Stimulated activated CD8-positive, alpha-beta memory T cell treated with anti-CD3 and anti-CD28 coated beads, Interleukin-12 subunit alpha, Interleukin-12 subunit beta, amount 100 ng/mL, for 1 hour (primary cell): ENCODE results near the gene PEAK1.
A peak's percentile ranks its signal among the peaks of the same experiment; 100 is the strongest.
"Not testable (repeated sequence)": the region's sequence is repeated elsewhere in the genome, so short reads cannot be mapped to it uniquely, and the experiment has no call there.

Experiments
- DNase-seq: peaks from one replicate; pipeline ENCODE4 v3.0.0-alpha.2; 2020; ENCODE audit warnings: low read depth

PEAK1 gene

DNA sequence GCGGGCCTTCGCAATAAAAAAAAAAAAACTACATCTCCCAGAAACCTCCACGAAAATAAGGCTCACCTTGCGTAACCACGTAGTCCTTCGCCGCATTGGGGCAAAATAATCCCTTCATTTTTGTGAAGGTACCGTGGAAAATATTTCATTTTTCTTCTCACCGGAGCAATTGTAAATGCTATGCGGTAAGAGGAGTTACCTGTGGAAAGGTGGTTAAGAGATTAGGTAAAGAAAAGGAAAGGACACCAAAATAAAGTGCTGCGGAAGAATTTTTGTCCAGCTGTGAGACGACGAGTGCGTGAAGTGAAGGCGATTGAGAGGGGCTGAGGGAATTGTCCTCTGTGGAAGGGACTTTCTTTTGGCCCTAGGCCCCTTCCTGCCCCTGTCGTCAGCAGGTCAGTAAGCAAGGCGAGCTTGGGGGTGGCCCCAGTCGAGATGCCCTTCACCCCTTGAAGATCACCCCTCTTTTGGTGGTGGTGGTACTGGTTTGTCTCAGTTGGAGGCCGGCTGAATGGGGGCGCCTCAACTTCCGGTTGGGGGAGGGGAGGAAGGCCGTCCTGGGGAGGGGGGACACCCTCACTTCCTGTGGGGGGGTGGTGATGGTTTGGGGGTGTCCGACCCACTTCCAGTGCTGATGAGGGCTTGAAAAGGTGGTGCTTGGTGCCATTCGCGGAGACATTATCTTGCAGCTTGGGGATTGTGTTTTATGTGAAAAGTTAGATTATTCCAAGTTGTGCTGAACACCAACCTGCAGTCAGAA lies 886 bp upstream of the PEAK1 start, which contains the start of gene HMG20A:
HMG20A (plus strand) TSS at position 279 of the 760 bp plus-strand sequence. CDS start 37,520 bp downstream, outside the sequence.
- peak; percentile 15 for DNase-seq

DNA sequence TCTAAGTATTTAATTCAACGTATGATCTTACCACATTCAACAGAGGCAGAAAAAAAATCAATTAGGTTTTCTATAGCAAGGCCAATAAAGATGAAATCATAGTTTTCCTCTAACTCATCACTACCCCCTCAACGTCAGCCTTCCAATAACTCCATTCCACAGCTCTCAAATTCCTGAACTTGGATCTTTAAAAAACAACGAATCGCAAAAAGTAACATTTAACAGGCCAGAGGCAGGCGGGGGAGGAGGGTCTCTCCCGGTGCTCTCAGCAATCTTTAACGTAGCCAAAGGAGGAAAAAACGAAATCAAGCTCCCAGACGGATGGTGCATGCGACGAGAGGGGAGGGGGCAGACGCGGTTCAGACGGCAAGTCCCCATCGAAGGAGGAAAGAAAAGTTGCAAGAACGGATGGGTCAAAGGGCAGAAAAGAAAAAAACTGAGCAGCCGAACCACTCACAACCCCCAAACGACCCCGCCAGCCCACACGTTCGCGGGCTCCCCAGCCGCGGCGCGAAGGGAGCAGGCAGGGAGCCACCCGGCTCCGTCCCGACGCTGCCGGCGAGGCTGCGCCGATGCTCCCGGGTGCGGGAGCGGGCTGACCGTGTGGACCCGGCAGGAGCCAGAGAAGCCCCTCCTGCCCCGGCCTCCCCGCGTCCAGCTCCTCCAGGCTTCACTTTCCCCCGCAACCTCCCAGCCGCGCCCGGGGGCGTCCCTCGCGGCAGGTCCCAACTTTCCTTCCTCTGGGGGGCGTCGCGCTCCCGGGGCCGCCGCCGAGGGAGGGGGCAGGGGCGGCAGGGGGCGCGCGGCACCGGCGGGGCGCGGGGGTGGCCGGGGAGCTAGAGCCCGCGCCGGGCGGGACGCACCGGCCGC lies 703 bp downstream of the PEAK1 start:
- peak; percentile 8 for DNase-seq

DNA sequence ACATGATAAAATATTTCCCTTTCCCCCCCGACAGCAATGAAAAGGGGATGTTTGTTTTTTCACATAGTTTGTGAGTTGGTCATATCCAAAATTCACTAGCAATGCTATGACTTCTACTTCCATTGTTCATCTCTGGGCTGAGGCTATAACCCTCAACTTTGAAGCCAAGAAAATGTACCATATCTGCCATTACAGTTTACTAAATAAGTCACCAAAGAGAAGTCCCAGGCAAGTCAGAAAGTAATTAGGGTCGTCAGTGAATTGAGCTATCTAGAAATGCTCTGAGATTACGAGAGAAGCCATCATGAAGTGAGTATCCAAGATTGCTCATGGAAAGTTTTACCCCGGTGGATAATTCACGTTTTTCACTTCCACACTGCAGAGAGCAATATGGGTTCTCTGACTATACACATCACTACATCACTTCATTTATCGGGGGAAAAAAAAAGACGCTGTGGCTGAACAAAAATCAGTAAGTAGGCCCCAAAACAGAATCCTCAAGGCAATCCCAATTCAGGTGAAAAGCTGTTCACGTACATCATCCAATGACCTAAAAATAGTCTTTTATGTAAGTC lies 1.4 kb downstream of the PEAK1 start:
- no peak for DNase-seq

DNA sequence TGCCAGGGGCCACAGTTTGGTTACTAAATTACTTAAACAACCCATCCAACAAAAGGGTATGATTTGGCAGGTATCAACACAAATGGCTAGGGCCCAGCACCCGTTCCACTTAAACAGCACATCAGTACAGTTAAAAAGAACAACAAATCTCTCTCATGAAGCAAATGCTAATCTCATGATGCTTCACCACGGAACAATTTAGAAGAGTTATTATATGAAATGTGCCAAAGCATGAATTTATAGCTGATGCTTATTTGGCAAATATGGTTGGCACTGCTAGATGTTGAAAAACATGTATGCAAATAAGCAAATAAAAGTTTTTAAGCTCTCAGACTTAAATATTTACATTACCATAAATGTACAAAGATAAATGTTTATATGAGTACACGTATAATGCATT lies 2.3 kb downstream of the PEAK1 start:
- no peak for DNase-seq

DNA sequence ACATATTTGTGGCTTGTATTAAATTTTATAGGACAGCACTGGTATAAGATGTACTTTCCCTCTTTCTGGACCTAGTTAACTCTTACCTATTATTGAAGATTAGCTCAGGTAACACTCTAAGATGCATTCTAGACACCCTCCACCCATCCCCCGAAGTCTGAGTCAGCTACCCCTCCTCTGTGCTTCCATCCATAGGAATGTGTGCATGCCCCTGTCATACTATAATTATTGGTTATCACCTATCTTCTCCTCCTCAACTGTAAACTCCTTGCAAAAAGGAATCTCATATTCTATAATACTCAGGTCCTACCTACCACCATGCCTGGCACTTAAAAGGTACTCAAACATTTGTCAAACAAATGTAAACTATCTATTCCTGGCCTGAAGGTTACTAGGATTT lies 3.0 kb downstream of the PEAK1 start:
- DNase-seq, result no peak

DNA sequence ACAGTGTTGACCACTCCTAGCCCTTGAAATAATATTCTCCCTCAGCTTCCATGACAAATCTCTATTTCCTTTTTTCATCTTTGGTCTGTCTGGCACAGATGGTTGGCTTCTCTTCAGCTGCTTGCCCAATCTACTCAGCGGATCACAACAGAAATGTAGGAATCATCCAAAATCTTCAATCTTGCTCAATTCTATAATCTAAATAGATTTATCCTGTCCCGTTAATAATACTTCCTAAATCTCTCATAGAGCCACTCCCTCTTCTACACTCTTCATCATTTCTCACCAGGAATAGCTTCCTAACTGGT lies 3.8 kb downstream of the PEAK1 start:
- no peak for DNase-seq

DNA sequence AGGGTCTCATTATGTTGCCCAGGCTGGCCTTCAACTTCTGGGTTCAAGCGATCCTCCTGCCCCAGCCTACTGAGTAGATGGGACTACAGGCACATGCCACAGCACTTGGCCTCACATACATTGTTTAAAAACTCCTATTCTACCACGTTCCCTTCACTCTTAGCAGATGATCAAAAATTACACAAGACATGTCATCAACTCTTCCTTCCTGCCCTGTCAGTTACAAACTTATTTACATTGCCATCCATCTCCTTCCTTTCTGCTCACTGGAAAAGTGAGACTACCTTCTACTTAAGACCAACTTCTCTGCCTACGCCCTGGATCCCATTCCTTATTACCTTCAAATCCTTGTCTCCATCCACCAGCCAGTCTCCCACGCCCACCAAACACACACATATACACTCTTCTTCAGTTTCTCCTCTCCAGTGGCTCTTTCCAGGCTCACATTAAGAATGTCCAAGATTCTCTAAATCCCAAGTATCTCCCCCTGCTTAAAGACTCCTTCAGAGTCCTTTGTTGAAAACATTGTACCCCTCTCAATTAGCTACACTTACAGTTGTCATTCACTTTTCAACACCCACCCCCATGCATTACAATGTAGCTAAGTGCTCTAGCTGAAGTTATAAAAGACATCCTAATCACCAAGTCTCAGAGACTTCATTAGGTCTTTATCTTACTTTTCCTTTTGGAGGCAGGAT lies 4.3 kb downstream of the PEAK1 start:
- DNase-seq, result no peak

DNA sequence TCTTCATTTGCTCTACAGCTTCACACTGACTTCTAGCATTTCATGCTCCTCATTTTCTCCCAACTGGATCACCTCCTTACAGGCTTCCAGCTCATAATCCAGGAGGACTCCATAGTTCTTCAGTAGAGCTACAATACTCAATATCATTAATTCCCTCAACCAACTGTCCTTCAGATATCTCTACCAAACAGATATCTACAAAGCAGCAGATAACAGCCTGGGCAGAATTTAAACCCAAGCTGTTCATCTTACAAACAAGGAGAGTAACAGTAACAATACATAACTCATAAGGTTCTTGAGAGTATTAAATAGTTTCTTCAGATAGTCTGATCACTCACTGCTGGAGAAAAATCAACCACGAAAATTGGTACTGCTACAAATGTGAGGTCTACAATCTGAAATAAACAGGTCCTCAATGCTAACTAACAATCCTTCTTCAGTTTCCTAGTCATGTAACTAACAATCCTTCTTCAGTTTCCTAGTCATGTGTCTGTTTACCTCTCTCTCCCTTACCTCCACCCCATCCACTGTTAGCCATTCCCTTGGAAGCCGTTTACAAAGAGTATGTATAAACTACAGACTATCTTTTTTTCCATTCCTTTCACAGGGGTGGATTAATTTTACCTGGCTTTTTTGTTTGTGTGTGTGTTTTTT lies 5.0 kb downstream of the PEAK1 start:
- DNase-seq, result no peak

DNA sequence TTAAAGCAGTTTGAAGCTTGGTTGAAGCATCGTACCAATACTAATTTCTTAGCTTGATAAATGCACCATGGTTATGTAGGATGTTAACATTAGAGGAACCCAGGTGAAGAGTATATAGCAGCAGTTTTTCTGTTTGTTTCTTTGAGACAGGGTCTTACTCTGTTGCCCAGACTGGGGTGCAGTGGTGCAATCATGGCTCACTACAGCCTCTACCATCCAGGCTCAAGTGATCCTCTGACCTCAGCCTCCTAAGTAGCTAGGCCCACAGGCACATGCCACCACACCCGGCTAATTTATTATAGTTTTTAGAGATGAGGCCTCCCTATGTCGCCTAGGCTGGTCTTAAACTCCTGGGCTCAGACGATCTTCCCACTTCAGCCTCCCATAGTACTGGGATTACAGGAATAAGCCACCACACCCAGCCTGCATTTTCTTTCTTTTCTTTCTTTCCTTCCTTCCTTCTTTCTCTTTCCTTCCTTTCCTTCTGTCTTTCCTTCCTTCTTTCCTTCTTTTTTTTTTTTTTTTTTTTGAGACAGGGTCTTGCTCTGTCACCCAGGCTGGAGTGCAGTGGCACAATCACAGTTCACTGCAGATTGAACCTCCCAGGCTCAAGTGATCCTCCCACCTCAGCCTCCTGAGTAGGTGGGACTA lies 6.1 kb downstream of the PEAK1 start:
- DNase-seq, result no peak

DNA sequence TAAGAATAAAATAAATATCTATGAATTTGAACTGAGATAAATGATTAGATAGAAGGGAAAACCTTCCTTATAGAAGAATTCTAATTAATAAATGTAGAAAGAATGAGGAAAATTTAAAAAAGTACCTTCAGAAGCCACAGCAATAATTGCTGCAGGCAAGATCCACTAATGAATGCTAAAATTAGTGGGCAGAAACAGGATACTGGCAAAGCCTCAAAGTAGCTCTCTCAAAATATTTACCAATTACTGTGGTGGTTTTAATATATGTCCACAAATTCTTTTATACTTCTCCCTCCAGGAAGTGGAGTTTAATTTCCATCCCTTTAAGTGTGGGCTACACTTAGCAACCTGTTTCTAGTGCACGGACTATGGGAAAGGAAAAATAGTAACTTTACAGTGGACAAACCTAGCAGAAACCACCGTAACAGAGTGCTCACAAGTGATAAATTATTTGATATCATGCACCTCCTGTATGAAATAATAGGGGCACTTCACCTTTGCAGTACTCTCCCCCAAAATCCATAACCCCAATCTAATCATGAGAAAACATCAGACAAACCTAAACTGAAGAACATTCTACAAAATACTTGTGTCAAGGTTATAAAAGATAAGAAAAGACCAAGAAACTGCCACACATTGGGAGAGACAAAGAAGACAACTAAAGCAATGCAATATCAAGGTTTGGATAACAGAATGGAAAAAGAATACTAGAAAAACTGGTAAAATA lies 6.8 kb downstream of the PEAK1 start:
- no peak for DNase-seq

DNA sequence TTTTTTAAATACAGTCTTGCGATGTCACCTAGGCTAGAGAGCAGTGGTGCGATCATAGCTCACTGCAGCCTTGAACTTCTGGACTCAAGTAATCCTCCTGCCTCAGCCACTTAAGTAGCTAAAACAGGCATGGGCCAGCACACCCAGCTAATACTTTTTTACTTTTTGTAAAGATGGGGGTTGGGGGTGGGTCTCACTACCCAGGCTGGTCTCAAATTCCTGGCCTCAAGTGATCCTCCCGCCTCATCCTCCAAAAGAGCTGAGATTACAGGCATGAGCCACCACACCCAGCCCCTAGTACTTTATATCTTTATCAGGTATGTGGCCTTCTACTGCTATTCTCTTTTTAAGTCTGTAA lies 8.3 kb downstream of the PEAK1 start:
- DNase-seq, result no peak

DNA sequence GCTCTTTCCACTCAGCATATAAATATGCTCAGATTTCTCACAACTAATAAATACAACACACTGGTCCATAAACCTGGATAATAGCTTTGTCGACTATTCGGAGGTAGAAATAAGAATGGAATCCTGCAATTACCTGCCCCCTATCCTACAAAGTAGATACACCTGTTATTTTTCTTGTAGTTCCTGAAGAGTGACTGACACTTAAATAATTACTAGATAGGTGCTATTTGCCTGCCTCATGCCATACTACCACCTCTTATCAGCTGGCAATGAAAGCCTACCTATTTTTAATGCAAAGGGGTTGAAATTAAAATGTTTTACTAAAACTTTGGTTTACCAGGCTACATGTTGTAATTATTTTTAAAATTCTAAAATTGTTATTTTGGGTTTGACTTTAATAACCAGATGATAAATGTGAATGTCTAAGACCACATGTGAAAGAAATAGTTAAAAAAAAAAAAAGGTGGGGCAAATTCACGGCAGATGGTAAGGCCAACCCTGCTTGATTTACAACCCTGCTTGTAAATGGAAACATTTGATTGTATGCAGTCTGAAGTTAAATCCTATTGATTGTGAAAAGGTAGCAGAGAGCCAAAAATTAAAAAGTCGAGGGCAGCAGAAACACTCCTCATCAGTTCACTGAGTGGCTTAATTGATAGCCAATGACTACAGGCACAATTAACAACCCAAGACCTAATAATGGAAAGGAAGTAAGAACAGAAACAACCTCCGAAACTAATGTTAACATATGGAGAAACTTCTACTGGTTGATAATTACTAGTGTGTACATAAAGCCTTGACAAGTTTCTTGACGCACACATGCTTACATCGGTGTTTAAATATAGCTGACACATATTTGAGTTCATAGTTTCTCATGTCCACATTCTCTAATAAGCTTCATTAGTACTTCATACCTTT lies 8.9 kb downstream of the PEAK1 start:
- DNase-seq, result no peak

DNA sequence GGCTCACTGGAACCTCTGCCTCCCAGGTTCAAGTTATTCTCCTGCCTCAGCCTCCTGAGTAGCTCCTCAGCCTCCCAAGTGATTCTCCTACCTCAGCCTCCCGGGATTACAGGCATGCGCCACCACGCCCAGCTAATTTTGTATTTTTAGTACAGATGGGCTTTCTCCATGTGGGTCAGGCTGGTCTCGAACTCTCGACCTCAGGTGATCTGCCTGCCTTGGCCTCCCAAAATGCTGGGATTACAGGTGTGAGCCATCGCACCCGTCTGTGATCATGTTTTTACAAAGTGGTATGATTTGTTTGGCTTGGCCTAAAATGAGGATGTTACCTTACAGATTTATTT lies 9.8 kb downstream of the PEAK1 start:
- not testable (repeated sequence) for DNase-seq

DNA sequence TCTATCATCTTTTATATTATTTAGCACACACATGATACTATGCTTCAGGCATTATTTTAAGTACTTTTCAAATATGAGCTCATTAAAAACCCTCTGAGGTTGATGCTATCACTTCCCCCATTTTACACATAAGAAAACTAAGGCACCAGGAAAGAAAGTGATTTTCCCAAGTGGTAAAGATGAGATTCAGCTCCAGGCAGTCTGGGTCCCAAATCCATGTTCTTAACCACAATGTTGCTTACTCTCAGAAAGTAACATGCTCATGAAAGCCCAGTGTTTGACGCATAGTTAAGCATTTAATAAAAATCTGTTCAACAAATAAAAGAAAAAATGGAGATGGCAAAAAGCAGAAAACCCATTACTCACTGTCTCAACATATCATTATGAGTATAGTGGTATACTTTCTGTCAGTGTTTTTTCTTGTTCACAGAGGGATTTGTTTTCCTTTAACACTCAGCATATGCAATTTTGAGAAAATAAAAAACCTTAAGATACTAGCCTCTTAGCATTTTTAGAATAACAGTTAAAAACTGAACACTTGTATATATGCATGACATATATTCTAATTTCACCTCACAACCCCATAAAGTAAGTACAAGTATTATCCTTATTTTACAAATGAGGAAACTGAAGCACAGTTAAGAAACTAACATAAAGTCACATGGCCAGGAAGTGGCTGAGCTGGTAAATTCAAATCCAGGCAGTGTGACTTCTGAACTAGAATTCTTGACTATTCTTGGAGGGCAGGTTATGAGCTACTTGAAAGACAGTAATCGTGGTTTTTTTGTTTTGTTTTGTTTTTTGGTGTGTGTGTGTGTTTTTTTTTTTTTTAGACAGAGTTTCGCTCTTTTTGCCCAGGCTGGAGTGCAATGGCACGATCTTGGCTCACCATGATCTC lies 10.4 kb downstream of the PEAK1 start:
- DNase-seq, result no peak

DNA sequence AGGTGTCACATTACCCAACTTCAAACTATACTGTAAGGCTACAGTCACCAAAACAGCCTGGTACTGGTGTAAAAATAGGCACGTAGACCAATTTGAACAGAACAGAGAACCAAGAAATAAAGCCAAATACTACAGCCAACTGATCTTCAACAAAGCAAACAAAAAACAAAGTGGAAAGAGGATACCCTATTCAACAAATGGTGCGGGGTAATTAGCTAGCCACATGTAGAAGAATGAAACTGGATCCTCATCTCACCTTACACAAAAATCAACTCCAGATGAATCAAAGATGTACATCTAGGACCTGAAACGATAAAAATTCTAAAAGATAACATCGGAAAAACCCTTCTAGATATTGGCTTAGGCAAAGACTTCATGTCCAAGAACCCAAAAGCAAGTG lies 13.1 kb downstream of the PEAK1 start:
- DNase-seq, result no peak

DNA sequence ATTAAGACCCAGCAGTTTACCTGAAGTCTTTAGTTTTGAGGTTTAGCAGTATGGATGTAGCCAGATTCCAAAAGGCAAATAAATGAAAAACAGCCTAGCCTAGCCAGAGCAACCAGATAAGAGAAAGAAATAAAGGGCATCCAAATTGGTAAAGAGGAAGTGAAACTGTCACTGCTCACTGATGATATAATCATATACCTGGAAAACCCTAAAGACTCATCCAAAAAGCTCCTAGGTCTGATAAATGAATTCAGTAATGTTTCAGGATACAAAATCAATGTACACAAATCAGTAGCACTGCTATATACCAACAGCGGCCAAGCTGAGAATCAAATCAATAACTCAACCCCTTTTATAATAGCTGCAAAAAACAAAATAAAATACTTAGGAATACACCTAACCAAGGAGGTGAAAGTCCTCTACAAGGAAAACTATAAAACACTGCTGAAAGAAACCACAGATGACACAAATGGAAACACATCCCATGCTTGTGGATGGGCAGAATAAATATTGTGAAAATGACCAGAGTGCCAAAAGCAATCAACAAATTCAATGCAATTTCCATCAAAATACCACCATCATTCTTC lies 13.6 kb downstream of the PEAK1 start:
- DNase-seq, result not testable (repeated sequence)

DNA sequence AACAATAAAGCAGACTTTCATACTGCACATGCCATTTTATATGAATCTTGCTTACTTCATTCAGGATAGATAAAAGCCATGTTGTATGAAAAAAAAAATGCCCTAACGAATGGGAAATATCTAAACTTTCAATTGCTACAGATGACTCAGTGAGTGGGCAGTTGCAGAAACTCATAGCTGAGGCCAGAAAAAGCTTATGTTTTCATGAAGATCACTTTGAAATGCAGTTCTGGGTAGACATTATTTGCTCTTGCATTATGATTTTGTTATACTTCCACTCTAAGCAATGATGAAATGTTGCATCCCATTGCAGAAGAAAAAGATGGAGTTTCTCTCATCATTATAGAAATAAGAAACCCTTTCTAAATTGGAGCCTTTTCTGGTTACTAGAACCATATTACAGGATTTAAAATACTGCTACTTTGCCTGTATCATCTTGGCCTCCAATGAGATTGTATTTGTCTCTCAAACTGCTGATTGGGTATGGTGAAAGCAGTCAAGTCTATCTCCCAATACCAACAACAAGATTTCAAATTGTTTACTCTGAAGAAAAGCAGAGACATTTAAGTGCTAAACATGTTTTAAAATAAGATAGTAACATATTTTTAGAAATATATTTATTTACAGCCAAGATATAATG lies 17.0 kb downstream of the PEAK1 start:
- DNase-seq, result no peak

DNA sequence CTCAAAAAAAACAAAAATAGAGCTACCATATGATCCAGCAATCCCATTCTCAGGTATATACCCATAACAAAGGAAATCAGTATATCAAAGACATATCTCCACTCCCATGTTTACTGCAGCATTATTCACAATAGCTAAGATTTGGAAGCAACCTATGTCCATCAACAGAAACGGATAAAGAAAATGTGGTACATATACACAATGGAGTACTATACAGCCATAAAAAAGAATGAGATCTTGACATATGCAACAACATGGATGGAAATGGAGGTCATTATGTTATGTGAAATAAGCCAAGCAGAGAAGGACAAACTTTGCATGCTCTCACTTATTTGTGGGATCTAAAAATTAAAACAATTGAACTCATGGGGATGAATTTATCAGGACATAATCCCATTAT lies 19.6 kb downstream of the PEAK1 start:
- no peak for DNase-seq
